Activated naive CD4-positive, alpha-beta T cell treated with anti-CD3 and anti-CD28 coated beads, Interleukin-2, amount 50 U/mL, for 72 hours (primary cell): ENCODE measurements around the gene CDKAL1. TPM values are rescaled to one million over a fixed set of nuclear protein-coding genes. Genes with fewer than 3 reads are reported as not detected.
"Not testable (repeated sequence)": the region's sequence is repeated elsewhere in the genome, so short reads cannot be mapped to it uniquely, and the experiment has no call there.

ENCODE experiments used
- ATAC-seq, 2 donors: fragments of 150-1000 bp; cut with Tn5 transposase; 2 replicates each; pipeline ENCODE4 v1.10.0; 2021; ENCODE audit warnings: mild to moderate bottlenecking in 2 of 2, moderate library complexity in 2 of 2
- DNase-seq, 2 donors: peaks; one replicate each; pipeline ENCODE4 v3.0.0; 2021 to 2022; ENCODE audit warnings: low spot score in 2 of 2
- H3K27ac Mint-ChIP-seq, 2 donors: one replicate each; pipeline ENCODE4 v1.8.0; 2022; ENCODE audit warnings: mild to moderate bottlenecking in 2 of 2, mixed read lengths in 2 of 2
- H3K36me3 Mint-ChIP-seq, 2 donors: one replicate each; pipeline ENCODE4 v1.8.0; 2022; ENCODE audit warnings: mixed read lengths in 2 of 2
- H3K9me3 Mint-ChIP-seq, 2 donors: one replicate each; pipeline ENCODE4 v1.8.0; 2022; ENCODE audit warnings: mixed read lengths in 2 of 2
- total RNA-seq, 2 donors: library from RNA; stranded (reverse); gene quantifications; one replicate each; pipeline ENCODE4 v1.2.3, GENCODE V29; 2022

CDKAL1 gene
- total RNA-seq, 2 donors from 2014 or later: 24.5 to 30.3 TPM

DNA sequence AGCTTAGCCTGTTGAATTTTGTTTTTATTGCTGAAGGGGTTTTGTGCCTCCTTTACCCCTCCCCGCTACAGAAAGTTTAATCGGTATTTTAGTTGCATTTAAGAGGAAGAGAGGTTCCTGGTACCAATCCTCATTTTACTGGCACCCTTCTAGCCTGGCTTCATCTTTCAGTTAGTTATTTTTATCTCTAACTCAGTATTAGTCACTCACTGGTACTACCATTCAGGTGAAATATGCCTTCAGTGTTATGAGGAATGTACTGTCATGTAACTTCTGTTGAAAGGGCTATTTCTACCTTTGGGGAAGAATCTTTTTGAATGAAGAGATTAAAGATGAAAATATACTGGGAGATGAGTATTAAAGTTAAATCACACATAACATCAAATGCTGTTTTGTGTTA is 211.8 kb downstream of the CDKAL1 start:
- Mint-ChIP-seq H3K9me3 (peaks cover 0 to 4% of the 10 kb centered on the region in 2 donors), H3K36me3 (peaks cover 10 to 18% of the 10 kb centered on the region in 2 donors), H3K27ac (no peak overlapping the region)
- ATAC-seq (no peak), DNase-seq (no peak)

DNA sequence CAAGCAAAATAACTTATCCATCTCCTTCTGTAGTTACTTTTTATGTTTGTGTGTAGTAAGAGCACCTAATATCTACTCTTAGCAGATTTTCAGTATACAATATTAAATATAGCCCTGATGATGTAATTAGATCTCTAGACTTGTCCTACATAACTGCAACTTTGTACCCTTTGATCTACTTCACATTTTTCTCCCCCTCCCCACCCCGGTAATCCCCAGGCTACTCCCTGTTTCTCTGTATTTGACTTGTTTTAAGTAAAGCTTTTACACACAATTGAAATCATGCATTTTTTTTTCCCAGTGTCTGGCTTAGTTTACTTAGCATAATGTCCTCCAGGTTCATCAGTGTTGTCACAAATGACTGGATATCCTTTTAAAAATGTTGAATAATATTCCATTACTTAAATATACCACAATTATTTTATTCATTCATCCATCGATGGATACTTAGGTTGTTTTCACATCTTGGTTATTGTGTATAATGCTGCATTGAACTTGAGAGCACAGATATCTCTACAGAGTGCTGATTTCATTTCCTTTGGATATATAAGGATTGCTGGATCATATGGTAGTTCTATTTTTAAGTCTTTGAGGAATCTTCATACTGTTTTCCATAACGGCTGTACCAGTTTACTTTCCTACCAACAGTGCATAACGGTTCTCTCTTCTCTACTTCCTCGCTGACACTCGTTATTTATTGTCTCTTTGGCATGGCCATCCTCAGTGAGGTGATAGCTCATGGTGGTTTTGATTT is 212.7 kb downstream of the CDKAL1 start:
- no peak for DNase-seq
- ATAC-seq: no peak
- H3K27ac Mint-ChIP-seq: no peak overlapping the region
- no peaks in the 10 kb centered on the region for H3K9me3 Mint-ChIP-seq
- peaks cover 2 to 8% of the 10 kb centered on the region in 2 donors for H3K36me3 Mint-ChIP-seq

GRCh38 chr6:20747991-20748390 is 213.7 kb downstream of the CDKAL1 start:
- DNase-seq: no peak
- H3K9me3 Mint-ChIP-seq: peaks cover 0 to 1% of the 10 kb centered on the region in 2 donors
- H3K36me3 Mint-ChIP-seq: peaks cover 0 to 9% of the 10 kb centered on the region in 2 donors
- no peak for ATAC-seq
- no peak overlapping the region for H3K27ac Mint-ChIP-seq

DNA sequence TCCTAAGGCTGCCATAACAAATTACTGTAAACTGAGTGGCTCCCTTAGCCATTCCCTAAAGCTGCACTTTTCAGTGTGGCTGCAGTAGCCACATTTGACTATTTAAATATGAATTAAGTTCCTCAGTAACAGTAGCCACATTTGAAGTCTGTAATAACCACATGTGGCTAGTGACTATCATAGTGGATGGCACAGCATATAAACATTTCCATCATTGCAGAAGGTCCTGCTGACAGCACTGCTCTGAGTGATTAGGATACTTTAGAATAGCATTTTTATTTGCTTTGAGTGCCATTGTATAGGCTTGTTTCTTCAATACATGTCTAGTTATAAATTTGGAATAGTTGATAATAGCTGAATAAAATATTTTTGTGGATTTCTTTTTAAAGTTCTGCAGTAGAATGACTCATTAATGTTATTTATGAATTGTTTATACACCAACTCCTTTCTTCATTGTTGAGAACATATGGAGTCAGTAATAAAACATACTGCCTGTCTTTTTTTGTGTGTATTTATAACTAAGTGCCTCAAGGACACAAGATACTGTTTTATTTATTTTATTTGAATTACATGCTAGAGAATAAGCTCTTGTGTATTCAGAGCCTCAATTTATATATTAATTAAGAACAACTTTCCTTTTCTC is 217.2 kb downstream of the CDKAL1 start:
- Mint-ChIP-seq H3K36me3 (peaks cover 12 to 26% of the 10 kb centered on the region in 2 donors), H3K9me3 (peaks cover 10 to 16% of the 10 kb centered on the region in 2 donors), H3K27ac (no peak overlapping the region)
- no peak for ATAC-seq
- no peak for DNase-seq

DNA sequence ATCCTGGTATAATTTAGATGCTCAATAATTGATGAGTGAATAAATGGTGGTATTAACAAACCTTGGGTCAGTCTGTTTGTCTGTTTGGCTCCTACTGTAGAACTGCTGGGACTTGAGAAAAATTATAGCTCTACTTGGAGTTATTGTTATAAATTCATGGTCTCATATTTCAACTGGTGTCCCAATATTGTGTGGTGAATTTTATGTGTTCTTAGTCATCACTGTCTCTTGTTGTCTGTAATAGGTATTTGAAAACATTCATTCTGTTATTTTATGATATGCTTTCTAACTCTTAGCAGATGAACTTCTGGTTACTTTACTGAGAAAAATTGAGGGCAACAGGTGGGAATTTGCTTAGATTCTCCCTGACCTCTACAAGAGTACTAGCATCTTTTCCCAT is 221.4 kb downstream of the CDKAL1 start:
- H3K27ac Mint-ChIP-seq: no peak overlapping the region
- DNase-seq: no peak
- peaks cover 12 to 30% of the 10 kb centered on the region in 2 donors for H3K36me3 Mint-ChIP-seq
- ATAC-seq: no peak
- H3K9me3 Mint-ChIP-seq: peaks cover 10 to 16% of the 10 kb centered on the region in 2 donors

DNA sequence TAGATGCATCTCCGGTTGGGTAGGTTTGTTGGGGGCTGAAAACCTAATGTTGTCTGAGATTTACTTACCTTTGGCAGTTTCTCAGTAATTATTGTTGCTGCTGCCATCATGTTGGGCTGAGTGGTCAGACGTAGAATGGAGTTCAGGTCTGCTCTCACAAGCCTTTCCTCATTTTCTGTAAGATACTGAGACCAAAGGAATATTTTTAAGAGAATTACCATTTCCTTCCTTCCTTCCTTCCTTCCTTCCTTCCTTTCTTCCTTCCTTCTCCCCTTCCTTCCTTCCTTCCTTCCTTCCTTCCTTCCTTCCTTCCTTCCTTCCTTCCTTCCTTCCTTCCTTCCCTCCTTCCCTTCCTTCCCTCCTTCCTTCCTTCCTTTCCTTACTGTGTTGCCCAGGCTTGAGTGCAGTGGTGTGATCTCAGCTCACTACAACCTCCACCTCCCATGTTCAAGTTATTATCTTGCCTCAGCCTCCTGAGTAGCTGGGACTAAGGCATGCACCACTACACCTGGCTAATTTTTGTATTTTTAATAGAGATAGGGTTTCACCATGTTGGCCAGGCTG is 222.4 kb downstream of the CDKAL1 start:
- peaks cover 12 to 30% of the 10 kb centered on the region in 2 donors for H3K36me3 Mint-ChIP-seq
- not testable (repeated sequence) for DNase-seq, H3K27ac Mint-ChIP-seq, ATAC-seq
- peaks cover 10 to 16% of the 10 kb centered on the region in 2 donors for H3K9me3 Mint-ChIP-seq

DNA sequence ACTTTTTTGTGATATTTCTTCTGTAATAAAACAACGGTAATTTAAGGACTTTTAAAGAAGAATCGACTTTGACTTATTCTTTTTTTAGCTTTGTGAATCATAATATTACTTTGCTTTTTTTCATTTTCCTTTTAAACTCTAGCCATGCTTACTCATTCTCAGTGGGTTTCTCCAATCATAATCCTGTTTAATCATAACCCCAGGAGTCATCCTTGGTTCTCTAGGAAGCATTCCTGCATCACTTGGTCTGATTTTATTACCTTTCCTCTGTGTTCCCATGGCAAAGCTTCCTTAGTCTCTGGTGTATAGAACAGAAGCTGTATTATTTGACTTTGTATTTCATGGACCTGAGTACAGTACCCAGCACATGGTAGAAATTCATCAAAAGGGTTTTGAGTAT is 223.5 kb downstream of the CDKAL1 start:
- peaks cover 10 to 16% of the 10 kb centered on the region in 2 donors for H3K9me3 Mint-ChIP-seq
- H3K36me3 Mint-ChIP-seq: peaks cover 12 to 30% of the 10 kb centered on the region in 2 donors
- H3K27ac Mint-ChIP-seq: no peak overlapping the region
- ATAC-seq (no peak), DNase-seq (no peak)

DNA sequence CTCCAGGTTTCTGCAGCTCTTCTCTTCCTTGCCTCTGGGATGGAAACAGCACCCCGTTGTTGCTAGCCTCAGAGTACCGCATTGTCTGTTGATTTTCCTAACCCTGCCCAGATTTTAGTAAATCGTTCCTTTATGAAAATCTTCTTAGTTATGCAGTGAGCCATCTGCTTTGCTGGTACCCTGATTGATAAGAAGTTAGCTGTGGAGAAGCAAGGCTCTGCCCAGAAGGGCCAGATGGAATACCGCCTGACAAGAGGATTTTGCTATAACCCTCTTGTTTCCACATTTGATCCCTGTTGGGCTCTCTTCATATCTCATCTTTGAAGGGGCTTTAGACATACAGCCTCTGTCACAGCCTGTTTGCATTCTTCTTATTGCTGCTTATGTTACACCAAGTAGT is 229.0 kb downstream of the CDKAL1 start:
- peaks cover 0 to 4% of the 10 kb centered on the region in 2 donors for H3K36me3 Mint-ChIP-seq
- no peak overlapping the region for H3K27ac Mint-ChIP-seq
- H3K9me3 Mint-ChIP-seq: no peaks in the 10 kb centered on the region
- ATAC-seq: no peak
- DNase-seq: no peak

DNA sequence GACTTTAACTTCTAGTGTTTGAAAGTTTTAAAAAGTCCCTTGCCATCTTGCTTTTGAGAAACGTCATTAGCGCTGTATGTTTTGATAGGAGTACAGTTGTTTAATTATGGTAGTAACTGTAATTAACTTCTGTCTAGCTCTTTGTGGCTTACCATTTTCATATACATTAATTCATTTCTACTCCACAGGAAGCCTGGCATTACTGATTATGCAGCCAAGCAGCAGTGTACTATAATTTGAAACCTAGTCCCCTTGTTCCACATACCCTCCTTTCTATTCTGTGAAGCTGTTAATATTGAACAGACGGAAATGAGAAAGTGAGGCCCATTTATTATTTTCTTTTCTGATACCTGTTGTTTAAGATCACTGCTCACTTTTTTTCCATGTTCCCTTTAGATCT is 235.4 kb downstream of the CDKAL1 start:
- Mint-ChIP-seq H3K9me3 (no peaks in the 10 kb centered on the region), H3K27ac (no peak overlapping the region), H3K36me3 (peaks cover 0 to 12% of the 10 kb centered on the region in 2 donors)
- DNase-seq (no peak), ATAC-seq (no peak)

- Mint-ChIP-seq H3K9me3 (no peaks in the 10 kb centered on the region), H3K27ac (no peak overlapping the region), H3K36me3 (peaks cover 0 to 12% of the 10 kb centered on the region in 2 donors)
- ATAC-seq: no peak
- no peak for DNase-seq
Observed at GRCh38 chr6:20770773-20771172, 236.5 kb downstream of the CDKAL1 start.

DNA sequence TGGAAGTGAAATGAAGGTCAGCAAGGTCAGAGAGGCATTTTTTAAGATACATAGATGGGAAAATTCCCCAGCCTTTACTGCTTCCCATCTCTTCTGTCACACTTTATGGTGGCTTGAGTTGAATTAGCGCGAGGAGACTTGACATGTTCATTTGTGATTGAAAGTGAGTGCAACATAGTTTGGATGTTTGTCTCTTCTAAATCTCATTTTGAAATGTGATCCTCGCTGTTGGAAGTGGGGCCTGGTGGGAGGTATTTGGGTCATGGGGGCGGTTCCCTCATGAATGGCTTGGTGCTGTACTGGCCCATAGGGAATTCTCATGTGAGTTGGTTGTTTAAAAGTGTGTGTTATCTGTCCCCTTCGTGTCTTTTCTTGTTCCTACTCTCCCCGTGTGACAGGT is 237.2 kb downstream of the CDKAL1 start:
- peaks cover 0 to 12% of the 10 kb centered on the region in 2 donors for H3K36me3 Mint-ChIP-seq
- ATAC-seq: no peak

DNA sequence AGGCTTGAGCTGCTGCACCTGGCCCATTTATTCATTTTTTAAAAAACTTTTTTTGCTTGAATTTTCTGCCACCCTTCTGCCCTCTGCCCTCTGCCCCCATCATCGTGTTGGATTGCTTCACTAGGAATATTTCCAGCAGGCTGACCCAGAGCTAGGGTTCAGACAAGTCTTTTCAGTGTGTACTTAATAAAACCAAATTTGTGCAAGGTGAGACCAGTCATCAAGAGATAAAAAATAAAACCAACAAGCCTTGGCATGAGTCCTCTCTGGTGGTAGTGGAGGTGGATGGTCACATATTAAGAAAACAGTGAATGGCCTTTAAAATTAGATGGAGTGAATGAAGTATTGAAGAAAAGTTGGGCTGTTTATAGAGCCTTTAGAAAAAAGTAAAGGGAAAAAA is 239.6 kb downstream of the CDKAL1 start:
- ATAC-seq (no peak), DNase-seq (no peak)
- no peak overlapping the region for H3K27ac Mint-ChIP-seq
- peaks cover 0 to 12% of the 10 kb centered on the region in 2 donors for H3K36me3 Mint-ChIP-seq
- H3K9me3 Mint-ChIP-seq: no peaks in the 10 kb centered on the region

More for the DNA sequence above, 237.2 kb downstream of the CDKAL1 start:
- H3K9me3 Mint-ChIP-seq: no peaks in the 10 kb centered on the region
- no peak for DNase-seq
- H3K27ac Mint-ChIP-seq: no peak overlapping the region

GRCh38 chr6:20775981-20776380 is 241.7 kb downstream of the CDKAL1 start:
- Mint-ChIP-seq H3K27ac (no peak overlapping the region), H3K36me3 (peaks cover 3 to 10% of the 10 kb centered on the region in 2 donors), H3K9me3 (no peaks in the 10 kb centered on the region)
- no peak for ATAC-seq
- no peak for DNase-seq

GRCh38 chr6:20777801-20778200 is 243.5 kb downstream of the CDKAL1 start:
- peaks cover 7 to 13% of the 10 kb centered on the region in 2 donors for H3K36me3 Mint-ChIP-seq
- H3K27ac Mint-ChIP-seq: no peak overlapping the region
- ATAC-seq: no peak
- no peak for DNase-seq
- H3K9me3 Mint-ChIP-seq: no peaks in the 10 kb centered on the region

DNA sequence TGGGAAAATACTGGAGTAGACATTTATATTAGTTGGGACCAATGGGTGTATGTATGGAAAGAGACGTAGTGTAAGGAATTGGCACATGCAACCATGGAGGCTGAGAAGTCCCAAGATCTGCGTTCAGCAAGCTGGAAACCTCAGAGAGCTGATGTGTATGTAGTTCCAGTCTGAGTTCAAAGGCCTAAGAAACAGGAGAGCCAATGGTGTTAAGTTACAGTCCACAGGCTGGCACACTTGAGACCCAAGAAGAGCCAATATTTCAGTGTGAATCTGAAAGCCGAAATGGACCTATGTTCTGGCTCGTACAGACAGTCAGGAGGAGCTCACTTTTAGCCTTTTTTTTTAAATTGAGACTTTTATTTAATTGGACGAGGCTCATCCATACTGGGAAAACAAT is 244.2 kb downstream of the CDKAL1 start:
- H3K9me3 Mint-ChIP-seq: no peaks in the 10 kb centered on the region
- H3K27ac Mint-ChIP-seq: no peak overlapping the region
- ATAC-seq (peak in 1 of 2 donors; percentile 11), DNase-seq (no peak)
- H3K36me3 Mint-ChIP-seq: peaks cover 7 to 13% of the 10 kb centered on the region in 2 donors

DNA sequence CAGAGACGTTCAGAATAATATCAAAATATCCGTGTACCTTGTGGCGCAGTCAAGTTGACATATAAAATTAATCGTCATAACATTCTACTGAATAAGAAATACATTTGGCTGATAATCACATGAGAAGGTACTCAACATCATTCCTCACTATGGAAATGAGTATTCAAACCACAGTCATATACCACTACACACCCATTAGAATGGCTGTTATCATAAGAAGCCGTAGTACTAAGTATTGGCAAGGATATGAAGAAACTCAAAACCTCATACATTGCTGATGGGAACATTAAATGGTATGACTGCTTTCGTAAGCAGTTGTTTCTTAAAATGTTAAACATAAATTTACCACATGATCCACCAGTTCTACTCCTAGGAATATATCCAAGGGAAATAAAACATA is 244.7 kb downstream of the CDKAL1 start:
- ATAC-seq (peak; percentile 36 to 67), DNase-seq (no peak)
- no peak overlapping the region for H3K27ac Mint-ChIP-seq
- no peaks in the 10 kb centered on the region for H3K9me3 Mint-ChIP-seq
- H3K36me3 Mint-ChIP-seq: peaks cover 7 to 13% of the 10 kb centered on the region in 2 donors

GRCh38 chr6:20789162-20789561 is 254.9 kb downstream of the CDKAL1 start:
- Mint-ChIP-seq H3K27ac (no peak overlapping the region), H3K9me3 (no peaks in the 10 kb centered on the region), H3K36me3 (peaks cover 0 to 5% of the 10 kb centered on the region in 2 donors)
- DNase-seq: no peak
- ATAC-seq: no peak
